CD14-positive monocyte (primary cell): ENCODE data around the gene RBM4B. TPM values are rescaled to one million over a fixed set of nuclear protein-coding genes. Genes with fewer than 3 reads are reported as not detected.

ENCODE experiments used
- DNase-seq, 3 donors: peaks; one replicate each; pipeline ENCODE4 v3.0.0-alpha.2; 2011 to 2022
- H2AFZ ChIP-seq: 2 replicates; pipeline ENCODE4 v1.6.0; 2012; ENCODE audit warnings: mild to moderate bottlenecking, low read depth, low read length, inconsistent platforms; ENCODE audit not compliant: insufficient read depth, poor library complexity, severe bottlenecking
- H3K27ac ChIP-seq, 2 donors: 1 replicate in 1 of 2; 2 replicates in 1 of 2; pipeline ENCODE4 v1.5.1; 2012 to 2013; ENCODE audit warnings: low read length in 2 of 2, control low read depth in 1 of 2, inconsistent platforms in 1 of 2, low read depth in 1 of 2, mild to moderate bottlenecking in 1 of 2
- H3K27me3 ChIP-seq, 2 donors: one replicate each; pipeline versions ENCODE4 v1.6.0 to v1.6.1; 2011 to 2013; ENCODE audit warnings: low read length in 2 of 2; ENCODE audit not compliant: control insufficient read depth in 2 of 2, insufficient read depth in 2 of 2
- H3K36me3 ChIP-seq, 2 donors: replicated peaks in 1 of 2; 1 replicate in 1 of 2; 2 replicates in 1 of 2; pipeline versions ENCODE4 v1.5.1 to v1.6.1; 2012 to 2013; ENCODE audit warnings: low read length in 2 of 2, control low read depth in 1 of 2, inconsistent platforms in 1 of 2, mild to moderate bottlenecking in 1 of 2; ENCODE audit not compliant: insufficient read depth in 2 of 2, control insufficient read depth in 1 of 2
- H3K4me1 ChIP-seq, 2 donors: 1 replicate in 1 of 2; 2 replicates in 1 of 2; pipeline versions ENCODE4 v1.5.1 to v1.6.1; 2012 to 2013; ENCODE audit warnings: low read length in 2 of 2, control low read depth in 1 of 2, inconsistent platforms in 1 of 2, mild to moderate bottlenecking in 1 of 2, moderate library complexity in 1 of 2; ENCODE audit not compliant: insufficient read depth in 2 of 2, control insufficient read depth in 1 of 2
- H3K4me2 ChIP-seq: replicated peaks from 2 replicates; pipeline ENCODE3; 2012; ENCODE audit warnings: low read length, moderate library complexity, mild to moderate bottlenecking; ENCODE audit not compliant: poor library complexity, severe bottlenecking; ENCODE audit errors: extremely low read depth
- H3K4me3 ChIP-seq, 3 experiments: fragments of 200-600 bp in 1 of 3; sonication (generic) in 1 of 3; replicated peaks in 1 of 3; 1 replicate in 2 of 3; 2 replicates in 1 of 3; pipeline ENCODE4 v1.5.1; 2011 to 2013; ENCODE audit warnings: low read length in 3 of 3, mild to moderate bottlenecking in 3 of 3, control low read depth in 2 of 3, low read depth in 2 of 3, inconsistent platforms in 1 of 3, moderate library complexity in 1 of 3
- H3K79me2 ChIP-seq: 2 replicates; pipeline ENCODE4 v1.6.0; 2012; ENCODE audit warnings: mild to moderate bottlenecking, control low read depth, inconsistent platforms, low read length, moderate library complexity; ENCODE audit not compliant: insufficient read depth
- H3K9ac ChIP-seq: 2 replicates; pipeline ENCODE4 v1.6.0; 2017; ENCODE audit warnings: low read length, mild to moderate bottlenecking; ENCODE audit not compliant: insufficient read depth, poor library complexity, severe bottlenecking
- H3K9me3 ChIP-seq, 2 donors: replicated peaks in 1 of 2; 1 replicate in 1 of 2; 2 replicates in 1 of 2; pipeline versions ENCODE4 v1.5.1 to v1.6.1; 2012 to 2013; ENCODE audit warnings: low read length in 2 of 2, control low read depth in 1 of 2; ENCODE audit not compliant: control insufficient read depth in 1 of 2, insufficient read depth in 1 of 2
- H4K20me1 ChIP-seq: 2 replicates; pipeline ENCODE4 v1.6.0; 2012; ENCODE audit warnings: mild to moderate bottlenecking, low read length, control low read depth, moderate library complexity; ENCODE audit not compliant: insufficient read depth
- H3K27ac Mint-ChIP-seq, 7 donors: one replicate each; pipeline ENCODE4 v1.8.0; 2020; ENCODE audit warnings: mild to moderate bottlenecking in 7 of 7, mixed read lengths in 7 of 7, moderate library complexity in 6 of 7, inconsistent platforms in 2 of 7
- H3K27me3 Mint-ChIP-seq, 3 donors: one replicate each; pipeline ENCODE4 v1.8.0; 2021 to 2022; ENCODE audit warnings: low read depth in 3 of 3, mild to moderate bottlenecking in 3 of 3, mixed read lengths in 3 of 3, moderate library complexity in 3 of 3, inconsistent platforms in 1 of 3
- H3K36me3 Mint-ChIP-seq, 2 donors: one replicate each; pipeline ENCODE4 v1.8.0; 2020; ENCODE audit warnings: mixed read lengths in 2 of 2, inconsistent platforms in 1 of 2, mild to moderate bottlenecking in 1 of 2
- H3K4me1 Mint-ChIP-seq: one replicate; pipeline ENCODE4 v1.8.0; 2020; ENCODE audit warnings: mild to moderate bottlenecking, mixed read lengths
- H3K4me3 Mint-ChIP-seq, 2 donors: one replicate each; pipeline ENCODE4 v1.8.0; 2020; ENCODE audit warnings: mild to moderate bottlenecking in 2 of 2, mixed read lengths in 2 of 2, moderate library complexity in 1 of 2
- H3K9me3 Mint-ChIP-seq, 7 donors: one replicate each; pipeline ENCODE4 v1.8.0; 2020 to 2022; ENCODE audit warnings: mixed read lengths in 7 of 7, mild to moderate bottlenecking in 6 of 7, moderate library complexity in 6 of 7, inconsistent platforms in 2 of 7
- CTCF ChIP-seq: fragments of 200-600 bp; IDR thresholded peaks from one replicate; pipeline ENCODE4 v1.8.0; 2022; ENCODE audit warnings: antibody characterized with exemption, mild to moderate bottlenecking
- WGBS: methylation state at CpG from one replicate; pipeline ENCODE4 v1.1.5; 2013; ENCODE audit warnings: missing lambda C conversion rate; ENCODE audit not compliant: insufficient coverage; 5-methylcytosine and 5-hydroxymethylcytosine counted together
- intact Hi-C, 2 donors: fragments of 100-400 bp; cut with micrococcal nuclease; formaldehyde crosslinking; loops; one replicate each; pipeline versions ENCODE4 v1.15.0 to v1.15.1; 2023
- polyA plus RNA-seq, 3 donors: library from polyadenylated mRNA; depleted of rRNA in 1 of 3; unstranded in 2 of 3; stranded (reverse) in 1 of 3; fragments of 300-500 nt in 2 of 3; fragments of >200 nt in 1 of 3; fragmentation: Illumina TruSeq in 2 of 3; gene quantifications; 1 replicate in 2 of 3; 2 replicates in 1 of 3; pipeline ENCODE4 v1.2.3, GENCODE V29; 2012 to 2021

RBM4B gene
- polyA plus RNA-seq, 3 donors = 7.8 to 14.3 (median 11.2) TPM

GRCh38 chr11:66646828-66647227 lies 30.9 kb downstream of the RBM4B start:
- no peak for DNase-seq
- Mint-ChIP-seq H3K27ac (peak overlapping the region in 1 of 7 donors; percentile 19), H3K4me1 (peaks cover 35% of the 10 kb centered on the region), H3K27me3 (no peaks in the 10 kb centered on the region), H3K4me3 (no peak overlapping the region), H3K36me3 (peaks cover 76 to 95% of the 10 kb centered on the region in 2 donors), H3K9me3 (no peaks in the 10 kb centered on the region)
- Histone ChIP-seq H2AFZ (no peak overlapping the region), H3K27me3 (no peaks in the 10 kb centered on the region), H3K4me2 (no peak overlapping the region), H3K36me3 (peaks cover 71 to 99% of the 10 kb centered on the region in 2 donors), H3K79me2 (peaks cover 98% of the 10 kb centered on the region), H3K4me3 (no peak overlapping the region), H3K9me3 (no peaks in the 10 kb centered on the region), H3K27ac (peak overlapping the region in 1 of 2 donors; percentile 42), H3K9ac (no peak overlapping the region), H3K4me1 (peaks cover 4 to 6% of the 10 kb centered on the region in 2 donors), H4K20me1 (peaks cover 99% of the 10 kb centered on the region)
- no CpG with 5 or more reads among the region's 4 CpGs for WGBS
- no peak for TF ChIP-seq CTCF
- intact Hi-C loops = no loop called here

GRCh38 chr11:66643745-66644437 lies 33.8 kb downstream of the RBM4B start:
- no peak for TF ChIP-seq CTCF
- WGBS = 97% methylated on average over 7 of the region's 24 CpGs
- H3K4me3 Mint-ChIP-seq = no peak overlapping the region
- H3K9me3 Mint-ChIP-seq = peaks cover 0 to 2% (median 0%) of the 10 kb centered on the region in 7 donors
- Histone ChIP-seq H3K27ac (no peak overlapping the region), H3K9me3 (no peaks in the 10 kb centered on the region), H4K20me1 (peaks cover 100% of the 10 kb centered on the region), H3K79me2 (peaks cover 100% of the 10 kb centered on the region), H3K4me1 (peaks cover 32 to 35% of the 10 kb centered on the region in 2 donors), H3K4me2 (no peak overlapping the region), H3K36me3 (peaks cover 80 to 93% of the 10 kb centered on the region in 2 donors), H3K4me3 (no peak overlapping the region), H3K27me3 (no peaks in the 10 kb centered on the region), H2AFZ (no peak overlapping the region), H3K9ac (no peak overlapping the region)
- H3K36me3 Mint-ChIP-seq = peaks cover 75 to 94% of the 10 kb centered on the region in 2 donors
- no peaks in the 10 kb centered on the region for H3K27me3 Mint-ChIP-seq
- DNase-seq = no peak
- peak overlapping the region in 2 of 7 donors; percentile 54 to 76 for H3K27ac Mint-ChIP-seq
- intact Hi-C loops = no loop called here
- H3K4me1 Mint-ChIP-seq = peaks cover 61% of the 10 kb centered on the region
